Non-pigmented ciliary epithelial cell (primary cell): ENCODE data around the gene MYL4.
"Not testable (repeated sequence)": the region's sequence is repeated elsewhere in the genome, so short reads cannot be mapped to it uniquely, and the experiment has no call there.

Source experiments
- DNase-seq: peaks from one replicate; pipeline ENCODE4 v3.0.0-alpha.2; 2010; ENCODE audit warnings: low read depth

Gene MYL4

DNA sequence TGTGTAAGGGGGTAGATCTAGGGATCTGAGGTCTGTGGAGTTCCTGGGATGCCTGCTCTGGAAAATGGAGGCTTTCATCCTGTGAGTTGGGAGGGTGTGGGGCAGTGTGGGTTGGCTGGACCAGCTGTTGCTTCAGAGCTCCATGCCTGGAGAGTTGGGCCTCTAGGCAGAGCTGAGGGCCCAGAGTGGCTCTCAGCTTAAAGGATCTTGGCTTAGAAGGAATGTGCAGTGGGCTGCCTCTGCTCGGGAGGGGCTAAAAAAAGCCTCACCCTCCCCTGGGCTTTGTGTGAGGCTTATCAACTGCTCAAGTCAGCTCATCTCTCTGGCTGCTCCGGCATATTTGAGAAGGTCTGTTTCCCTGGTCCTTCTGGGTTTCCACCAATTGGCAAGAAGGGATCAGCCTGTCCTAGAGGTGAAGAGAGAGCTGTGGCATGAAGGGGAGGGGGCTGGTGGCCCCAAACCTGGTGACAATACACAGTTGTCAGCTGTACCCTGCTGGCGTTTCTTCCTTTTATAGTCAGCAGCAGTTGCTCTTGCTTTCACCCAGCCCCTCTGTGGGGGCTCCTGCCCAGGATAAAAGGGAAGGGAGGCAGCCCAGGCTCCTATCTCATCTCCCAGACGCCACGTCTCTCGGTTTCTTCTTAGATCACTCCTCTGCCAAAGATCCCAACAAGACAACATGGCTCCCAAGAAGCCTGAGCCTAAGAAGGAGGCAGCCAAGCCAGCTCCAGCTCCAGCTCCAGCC lies at the start of gene MYL4:
Gene MYL4, plus strand, starts transcription at position 605 of the 745 bp plus-strand sequence. Its CDS starts 75 bp downstream, at position 680.
- DNase-seq, result no peak

DNA sequence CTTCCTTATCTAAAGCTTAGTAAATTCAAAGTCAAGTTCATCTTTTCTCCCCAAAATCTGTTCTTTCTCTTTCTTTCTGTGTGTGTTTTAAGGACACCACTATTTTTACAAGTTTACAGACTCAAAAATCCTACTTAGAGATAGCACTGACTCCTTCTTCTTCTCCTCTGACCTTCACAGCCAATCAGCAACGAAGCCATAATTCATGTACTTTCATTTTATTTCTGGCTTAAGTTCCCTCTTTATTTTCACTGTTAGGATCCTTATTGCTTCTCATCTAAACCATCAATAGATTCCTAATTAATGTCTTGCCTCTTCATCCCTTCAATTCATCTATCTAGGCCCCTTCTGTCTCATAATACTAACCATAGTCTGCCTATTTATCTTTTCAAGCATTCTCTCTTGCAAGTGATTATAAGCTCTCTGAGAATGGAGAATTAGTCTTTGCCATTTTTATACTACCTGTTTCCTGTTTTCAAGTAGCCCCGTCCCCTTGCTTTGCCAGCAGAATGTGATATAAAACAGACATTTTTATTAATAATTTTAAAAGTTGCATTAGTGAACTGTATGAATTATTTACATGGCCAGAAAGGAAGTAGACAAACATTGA lies 47.0 kb upstream of the MYL4 start:
- DNase-seq, result no peak

DNA sequence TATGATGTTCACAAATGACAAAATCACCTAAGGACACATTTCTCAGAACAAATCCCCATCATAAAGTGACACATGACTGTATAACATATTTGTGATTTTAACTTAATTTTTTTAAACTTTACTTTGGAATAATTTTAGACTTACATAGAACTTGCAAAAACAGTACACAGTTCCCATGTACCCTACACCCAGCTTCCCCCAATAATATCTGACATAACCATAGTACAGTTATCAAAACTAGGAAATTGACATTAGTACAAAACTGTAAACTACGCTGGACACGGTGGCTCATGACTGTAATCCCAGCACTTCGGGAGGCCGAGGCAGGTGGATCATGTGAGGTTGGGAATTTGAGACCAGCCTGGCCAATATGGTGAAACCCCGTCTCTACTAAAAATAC lies 44.9 kb upstream of the MYL4 start:
- DNase-seq, result no peak

DNA sequence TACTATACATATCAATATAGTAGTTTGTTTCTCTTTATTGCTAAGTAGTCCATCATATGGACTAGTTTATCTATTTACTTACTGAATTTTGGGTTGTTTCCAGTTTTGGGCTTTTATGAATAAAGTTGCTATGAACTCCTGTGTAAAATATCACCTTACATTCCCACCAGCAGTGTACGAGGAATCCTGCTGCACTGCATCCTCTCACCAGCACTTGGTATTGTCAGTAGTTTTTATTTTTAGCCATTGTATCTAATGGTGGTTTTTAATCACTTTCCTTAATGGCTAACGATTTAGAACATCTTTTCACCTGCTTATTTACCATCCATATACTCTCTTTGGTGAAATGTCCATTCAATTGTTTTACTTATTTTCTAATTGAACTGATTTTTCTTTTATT lies 44.0 kb upstream of the MYL4 start:
- no peak for DNase-seq

DNA sequence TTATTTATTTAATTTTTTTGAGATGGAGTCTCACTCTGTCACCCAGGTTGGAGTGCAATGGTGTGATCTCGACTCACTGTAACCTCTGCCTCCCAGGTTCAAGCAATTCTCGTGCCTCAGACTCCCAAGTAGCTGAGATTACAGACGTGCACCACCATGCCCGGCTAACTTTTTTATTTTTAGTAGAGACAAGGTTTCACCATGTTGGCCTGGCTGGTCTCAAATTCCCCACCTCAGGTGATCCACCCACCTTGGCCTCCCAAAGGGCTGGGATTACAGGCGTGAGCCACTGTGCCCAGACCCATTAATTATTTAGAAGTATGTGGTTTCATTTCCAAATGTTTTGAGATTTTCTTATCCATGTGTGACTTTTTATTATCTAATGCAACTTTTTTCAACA lies 42.3 kb upstream of the MYL4 start:
- not testable (repeated sequence) for DNase-seq

DNA sequence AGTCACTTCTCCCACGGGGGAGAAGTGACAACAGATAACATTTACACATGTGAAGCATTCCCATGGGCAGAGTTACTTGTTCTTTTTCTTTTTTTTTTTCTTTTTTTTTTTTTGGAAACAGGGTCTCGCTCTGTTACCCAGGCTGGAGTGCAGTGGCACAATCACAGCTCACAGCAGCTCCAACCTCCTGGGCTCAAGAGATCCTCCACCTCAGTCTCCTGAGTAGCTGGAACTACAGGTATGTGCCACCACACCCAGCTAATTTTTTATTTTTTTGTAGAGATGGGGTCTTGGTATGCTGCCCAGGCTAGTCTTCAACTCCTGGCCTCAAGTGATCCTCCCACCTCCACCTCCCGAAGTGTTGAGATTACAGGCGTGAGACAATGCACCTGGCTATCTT lies 40.3 kb upstream of the MYL4 start:
- DNase-seq, result not testable (repeated sequence)

DNA sequence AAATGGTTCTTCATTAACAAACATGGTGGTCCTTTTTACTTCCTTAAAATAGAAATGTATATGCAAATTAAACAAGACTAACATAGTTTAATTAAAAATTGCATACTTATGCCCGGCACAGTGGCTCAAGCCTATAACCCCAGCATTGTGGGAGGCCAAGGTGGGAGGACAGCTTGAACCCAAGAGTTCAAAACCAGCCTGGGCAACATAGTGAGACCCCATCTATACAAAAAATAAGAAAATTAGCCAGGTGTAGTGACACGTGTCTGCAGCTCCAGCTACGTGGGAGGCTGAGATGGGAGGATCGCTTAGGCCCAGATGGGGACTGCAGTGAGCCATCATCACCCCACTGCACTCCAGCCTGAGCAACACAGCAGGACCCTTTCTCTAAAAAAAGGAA lies 38.4 kb upstream of the MYL4 start:
- no peak for DNase-seq

DNA sequence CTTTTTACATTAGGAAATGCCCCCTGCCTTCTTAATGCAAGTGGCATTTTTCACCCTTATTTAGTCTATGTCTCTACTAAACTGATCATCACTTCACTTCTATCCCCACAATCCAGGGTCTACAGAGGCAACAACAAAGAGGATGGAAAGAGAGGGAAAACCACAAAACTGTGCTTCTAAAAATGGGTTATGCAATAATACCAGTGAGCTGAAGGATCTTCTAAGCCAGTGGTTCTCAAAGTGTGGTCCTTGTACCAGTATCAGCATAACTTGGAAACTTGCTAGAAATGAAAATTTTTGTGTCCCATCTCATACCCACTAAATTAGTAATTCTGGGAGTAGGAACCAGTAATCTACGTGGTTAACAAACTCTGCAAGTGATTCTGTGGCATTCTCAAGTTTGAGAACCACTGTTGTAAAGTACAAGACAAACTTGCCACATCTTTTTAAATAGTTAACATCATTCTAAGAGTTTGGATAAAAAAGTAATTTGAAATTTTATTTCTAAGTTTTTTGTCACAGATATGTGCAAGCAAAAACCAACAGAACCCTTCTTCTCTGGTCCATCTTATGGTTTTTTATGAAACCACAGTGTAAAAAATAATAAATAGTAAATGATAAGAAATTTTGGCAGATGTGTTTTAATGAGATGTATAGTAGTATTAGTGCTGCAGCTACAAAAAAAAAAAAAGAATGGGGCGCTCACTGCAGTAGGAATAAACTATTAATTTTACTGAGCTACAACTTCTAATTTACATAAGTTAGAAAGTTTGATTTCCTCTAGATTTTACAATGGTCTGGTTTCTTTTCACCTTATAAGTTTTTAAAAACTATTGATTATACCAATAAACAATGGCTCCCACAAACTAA lies 36.2 kb upstream of the MYL4 start:
- no peak for DNase-seq

DNA sequence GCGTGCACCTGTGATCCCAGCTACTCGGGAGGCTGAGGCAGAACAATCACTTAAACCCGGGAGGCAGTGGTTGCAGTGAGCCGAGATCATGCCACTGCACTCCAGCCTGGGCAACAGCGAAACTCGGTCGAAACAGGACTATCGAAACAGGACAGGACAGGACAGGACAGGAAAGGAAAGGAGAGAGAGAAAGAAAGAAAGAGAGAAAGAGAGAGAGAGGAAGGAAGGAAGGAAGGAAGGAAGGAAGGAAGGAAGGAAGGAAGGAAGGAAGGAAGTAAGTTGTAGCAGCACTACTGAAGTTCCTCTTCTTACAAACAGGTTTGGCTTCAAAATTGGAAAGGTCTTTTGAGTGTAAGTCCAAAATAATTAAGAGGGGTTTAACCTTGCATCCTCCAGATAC lies 34.3 kb upstream of the MYL4 start:
- not testable (repeated sequence) for DNase-seq

DNA sequence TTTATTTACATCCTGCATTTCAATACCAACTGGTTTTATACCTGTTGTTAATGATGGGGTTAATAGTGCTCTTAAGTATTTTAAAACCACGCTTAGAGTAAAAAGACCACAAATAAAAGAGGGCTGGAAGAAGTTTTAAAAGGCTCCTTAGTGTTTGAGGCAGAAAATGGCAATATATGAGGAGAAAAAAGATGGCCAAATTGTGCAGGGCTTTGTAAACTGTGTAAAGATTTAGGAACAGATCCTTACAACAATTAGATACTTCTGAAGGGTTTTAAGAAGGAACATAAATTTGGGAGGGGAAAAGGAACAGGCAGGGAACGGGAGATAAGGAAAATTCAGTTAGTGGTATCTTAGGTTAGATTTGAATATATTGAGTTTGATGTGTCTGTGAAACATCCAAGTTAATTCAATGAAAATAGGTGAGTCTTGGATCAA lies 32.7 kb upstream of the MYL4 start:
- no peak for DNase-seq

DNA sequence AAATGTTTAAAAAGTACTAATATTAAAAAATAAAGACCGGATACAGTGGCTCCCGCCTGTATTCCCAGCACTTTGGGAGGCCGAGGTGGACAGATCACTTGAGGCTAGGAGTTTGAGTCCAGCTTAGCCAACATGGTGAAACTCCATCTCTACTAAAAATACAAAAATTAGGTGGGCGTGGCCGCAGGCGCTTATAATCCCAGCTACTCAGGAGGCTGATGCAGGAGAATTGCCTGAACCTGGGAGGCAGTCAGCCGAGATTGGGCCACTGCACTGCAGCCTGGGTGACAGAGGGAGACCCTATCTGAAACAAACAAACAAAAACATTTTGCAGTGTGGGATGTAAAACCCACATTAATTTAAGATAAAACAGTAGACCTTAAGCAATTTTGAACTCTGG lies 31.9 kb upstream of the MYL4 start:
- no peak for DNase-seq

DNA sequence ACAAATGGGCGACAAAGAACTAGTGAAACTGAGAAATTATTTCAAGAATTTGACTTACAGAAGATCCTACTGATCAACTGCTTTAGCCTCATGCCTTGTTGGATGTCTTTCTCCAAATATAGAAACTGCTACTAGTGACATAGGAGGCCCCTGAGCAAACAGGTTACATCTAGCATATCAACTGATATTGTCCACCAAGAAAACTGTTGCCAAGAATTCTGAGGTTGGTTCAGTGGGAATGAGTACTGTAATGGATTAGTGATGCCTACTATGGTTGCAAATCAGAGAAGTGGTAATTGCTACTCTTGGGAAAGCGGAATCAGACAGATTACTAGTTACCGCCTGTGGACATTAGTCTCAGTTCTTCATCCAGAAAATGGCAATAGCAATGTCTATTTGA lies 30.0 kb upstream of the MYL4 start:
- no peak for DNase-seq

DNA sequence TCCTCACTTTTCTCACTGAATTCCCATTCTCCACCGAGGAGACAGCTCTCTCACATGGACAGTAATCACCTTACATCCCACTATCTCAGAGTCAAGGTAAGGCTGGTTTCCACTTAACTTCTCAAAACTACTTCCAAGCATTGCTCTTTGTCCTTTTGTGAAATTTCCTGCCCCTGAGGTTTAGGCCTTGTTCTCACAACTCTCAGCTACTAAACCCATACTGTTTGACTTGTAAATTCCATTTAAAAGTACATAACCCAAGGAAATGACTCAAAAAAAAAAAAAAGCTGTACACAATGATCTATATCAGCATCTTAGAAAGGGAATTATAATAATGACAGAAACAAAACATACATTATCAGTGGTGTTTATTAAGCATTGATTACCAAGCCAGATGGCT lies 28.8 kb upstream of the MYL4 start:
- DNase-seq, result no peak

DNA sequence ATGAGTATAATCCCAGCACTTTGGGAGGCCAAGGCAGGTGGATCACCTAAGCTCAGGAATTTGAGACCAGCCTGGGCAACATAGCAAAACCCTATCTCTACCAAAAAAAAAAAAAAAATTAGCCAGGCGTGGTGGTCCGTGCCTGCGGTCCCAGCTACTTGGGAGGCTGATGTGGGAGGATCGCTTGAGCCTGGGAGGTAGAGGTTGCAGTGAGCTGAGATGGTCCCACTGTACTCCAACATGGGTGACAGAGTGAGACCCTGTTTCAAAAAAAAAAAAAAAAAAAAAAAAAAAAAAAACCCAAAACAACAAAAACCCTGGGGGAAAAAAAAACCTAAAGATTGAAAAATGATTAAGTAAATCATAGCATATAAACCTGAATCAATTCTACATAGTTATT lies 28.2 kb upstream of the MYL4 start:
- not testable (repeated sequence) for DNase-seq

DNA sequence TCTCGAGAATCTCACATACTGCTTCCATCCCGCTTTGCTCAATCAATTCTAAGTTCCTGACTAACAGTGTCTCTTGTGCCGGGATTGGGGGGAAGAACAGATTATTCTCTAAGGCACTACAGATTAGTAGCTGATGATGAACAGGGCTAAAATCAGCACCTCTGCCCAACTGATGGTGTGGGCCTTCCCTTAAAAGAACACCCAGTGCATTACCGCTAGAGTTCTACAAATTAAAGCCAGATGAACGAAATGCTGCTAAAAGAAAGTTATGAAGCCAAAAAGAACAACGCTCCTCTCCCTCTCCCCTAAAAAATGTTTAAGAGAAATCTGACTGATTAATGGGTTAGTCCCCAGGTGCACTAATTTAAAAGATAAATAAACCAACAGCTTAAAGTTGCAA lies 24.5 kb upstream of the MYL4 start:
- DNase-seq, result no peak

DNA sequence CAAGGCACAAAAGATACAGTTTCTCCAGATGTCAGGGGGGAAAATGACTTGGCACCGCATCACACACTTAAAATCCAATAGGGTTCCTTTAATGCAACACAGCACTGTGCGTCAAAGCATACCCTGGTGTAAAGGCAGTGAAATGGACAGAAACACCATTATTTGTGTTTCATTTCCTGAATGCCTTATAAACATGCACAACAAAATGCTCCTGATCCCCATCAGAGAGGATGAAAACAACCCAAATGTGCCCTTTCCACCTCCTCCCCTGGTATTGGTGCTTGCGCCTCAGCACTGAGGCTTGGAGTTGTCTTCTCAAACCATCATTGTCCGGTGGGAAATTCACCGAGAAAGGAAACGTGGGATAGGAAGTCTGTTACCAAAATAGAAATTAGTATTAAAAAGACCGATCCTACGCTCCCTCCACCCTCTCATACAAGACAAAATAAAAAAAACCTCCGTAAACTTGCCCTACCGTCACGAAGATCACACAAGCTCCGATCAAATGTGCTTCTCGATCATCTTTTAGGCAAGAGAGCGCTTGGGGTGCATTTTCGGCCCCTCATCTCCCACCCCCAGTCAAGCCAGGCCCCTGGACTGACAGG lies 20.8 kb upstream of the MYL4 start:
- DNase-seq, result no peak

DNA sequence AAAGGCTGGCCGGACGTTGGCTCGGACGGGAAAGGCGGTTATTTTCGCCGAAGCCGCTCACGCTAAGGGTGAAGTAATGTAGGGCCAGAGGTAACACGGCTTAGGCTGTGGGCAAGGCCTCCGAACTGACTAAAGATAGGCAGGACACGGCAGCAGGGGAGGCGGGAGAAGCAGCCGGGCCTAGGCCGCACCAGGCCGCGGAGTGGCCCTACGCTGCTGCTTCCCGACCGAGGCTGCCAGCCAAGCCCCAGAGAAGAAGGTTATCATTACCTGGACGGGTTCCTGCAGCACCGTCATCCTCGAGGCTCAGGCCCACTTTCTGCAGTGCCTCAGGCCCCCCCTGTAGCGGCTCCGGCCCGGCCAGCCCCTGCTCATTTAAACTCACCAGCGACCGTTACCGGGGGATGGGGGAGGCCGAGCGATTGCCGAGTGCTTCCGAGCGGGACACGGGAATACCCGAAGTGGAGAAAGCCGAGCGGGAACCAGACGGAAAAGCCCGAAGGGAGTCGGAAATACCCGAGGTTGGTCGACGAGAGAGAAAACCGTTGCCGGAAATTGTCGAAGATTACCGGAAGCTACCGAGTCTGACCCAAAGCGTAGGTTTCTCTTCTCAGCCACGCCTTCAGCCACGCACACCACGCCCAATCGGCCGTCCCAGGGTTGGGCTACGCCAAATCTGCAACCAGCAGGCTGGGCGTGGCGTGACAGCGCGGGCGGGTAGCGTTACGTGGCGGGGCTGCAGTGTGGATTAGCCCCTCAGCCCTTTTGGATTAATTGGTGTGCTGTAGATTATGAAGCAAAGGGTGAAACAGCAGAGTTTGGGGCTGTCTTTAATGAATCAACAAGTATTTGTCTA lies 20.0 kb upstream of the MYL4 start, which contains the start of gene CDC27:
Gene CDC27, minus strand, starts transcription at position 420 of the 856 bp plus-strand sequence. Its CDS starts 123 bp downstream, at position 297.
- DNase-seq, result peak; percentile 91

DNA sequence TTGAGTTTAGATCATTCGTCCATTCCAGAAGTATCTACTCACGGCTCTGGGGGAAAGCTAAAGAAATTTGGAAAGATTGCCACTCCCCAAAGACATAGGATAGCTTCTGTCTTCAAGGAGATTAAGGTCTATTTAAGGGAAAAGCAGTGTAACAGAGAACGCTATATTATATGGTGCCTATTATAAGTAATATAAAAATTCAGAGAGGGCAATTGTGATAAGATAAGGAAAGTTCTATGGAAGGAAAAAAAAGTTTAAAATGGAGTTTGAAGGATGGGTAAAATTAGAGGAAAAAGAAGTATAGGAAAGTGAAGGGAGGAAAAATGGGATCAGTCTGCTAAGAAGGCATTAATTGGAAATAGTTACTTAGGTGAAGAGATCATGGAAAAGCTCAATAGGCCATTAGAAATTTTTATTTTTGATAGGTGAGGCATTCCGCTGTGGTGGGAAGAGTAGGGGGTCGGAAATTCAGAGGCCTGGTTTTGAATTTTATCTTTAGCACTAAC lies 19.4 kb upstream of the MYL4 start:
- DNase-seq, result no peak

DNA sequence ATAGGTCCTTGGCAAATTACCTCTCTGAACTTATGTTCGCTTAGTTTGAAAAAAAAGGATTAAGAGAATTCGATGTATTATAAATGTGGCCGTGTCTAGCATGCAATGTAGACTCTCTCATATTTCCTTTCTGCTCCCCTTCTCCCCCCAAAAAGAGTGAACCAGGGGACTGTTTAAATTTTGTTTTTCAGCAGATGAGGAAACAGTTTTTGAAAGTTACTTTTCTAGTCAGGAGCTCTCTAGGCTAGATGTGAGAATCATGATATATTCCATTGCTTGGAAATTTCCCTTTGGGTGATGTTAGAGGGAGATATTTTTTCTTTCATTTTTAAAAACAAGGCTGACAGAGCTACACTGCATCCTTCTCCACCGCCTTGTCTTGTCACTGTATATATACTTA lies 18.9 kb upstream of the MYL4 start:
- DNase-seq, result no peak

DNA sequence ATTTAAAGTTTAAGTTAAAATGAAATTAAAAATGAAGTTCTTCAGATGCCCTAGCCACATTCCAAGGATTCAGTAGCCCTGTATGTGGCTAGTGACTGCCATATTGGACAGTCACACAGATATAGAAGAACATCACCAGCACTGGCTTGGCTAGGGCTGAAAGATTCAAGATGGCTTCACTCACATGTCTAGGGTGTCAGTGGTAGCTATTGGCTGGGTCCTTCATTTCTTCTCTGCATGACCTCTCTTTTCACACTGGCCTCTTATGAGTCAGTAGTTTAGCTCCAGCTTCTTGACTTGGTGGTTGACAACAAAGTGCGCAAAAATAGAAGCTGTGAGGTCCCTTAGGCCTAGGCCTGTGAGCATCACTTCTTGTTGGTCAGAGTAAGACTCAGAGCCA lies 18.4 kb upstream of the MYL4 start:
- no peak for DNase-seq

DNA sequence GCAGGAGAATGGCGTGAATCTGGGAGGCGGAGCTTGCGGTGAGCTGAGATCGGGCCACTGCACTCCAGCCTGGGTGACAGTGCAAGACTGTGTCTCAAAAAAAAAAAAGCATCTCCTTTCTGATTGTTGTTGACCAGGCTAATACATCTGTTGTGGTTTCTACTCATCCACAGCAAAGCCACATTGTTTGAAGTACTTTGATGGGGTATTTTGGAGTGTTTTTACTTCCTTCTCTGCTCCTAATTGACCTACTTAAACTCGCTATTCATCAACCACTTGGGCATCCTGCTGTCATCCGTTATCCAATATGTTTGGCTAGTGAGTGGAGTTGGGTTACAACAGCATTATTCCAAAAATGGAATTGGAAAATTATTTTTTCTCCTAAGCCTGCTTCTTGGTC lies 16.6 kb upstream of the MYL4 start:
- DNase-seq, result no peak
